Smooth muscle cell (in vitro differentiated cells): ENCODE measurements around the gene ADH6. TPM values are rescaled to one million over a fixed set of nuclear protein-coding genes. Genes with fewer than 3 reads are reported as not detected.

Source experiments
- DNase-seq: peaks from one replicate; lab custom pipeline; 2025; ENCODE audit not compliant: unreplicated experiment; lab: John Stamatoyannopoulos, UW
- H2AFZ ChIP-seq: fragments of 200-600 bp; sonication (generic); 2 replicates; pipeline ENCODE4 v1.6.0; 2016; ENCODE audit warnings: antibody characterized with exemption, low read depth, mild to moderate bottlenecking
- H3F3A ChIP-seq: fragments of 200-600 bp; sonication (generic); 2 replicates; pipeline ENCODE4 v1.6.0; 2017; ENCODE audit warnings: antibody characterized with exemption, low read depth
- H3K27ac ChIP-seq: fragments of 200-600 bp; sonication (generic); 2 replicates; pipeline ENCODE4 v1.5.1; 2016; ENCODE audit warnings: low read depth, mild to moderate bottlenecking
- H3K27me3 ChIP-seq: fragments of 200-600 bp; sonication (generic); 2 replicates; pipeline ENCODE4 v1.6.1; 2016; ENCODE audit warnings: low read depth, mild to moderate bottlenecking
- H3K36me3 ChIP-seq: fragments of 200-600 bp; sonication (generic); 2 replicates; pipeline ENCODE4 v1.5.1; 2016; ENCODE audit warnings: low read depth
- H3K4me1 ChIP-seq: fragments of 200-600 bp; sonication (generic); 2 replicates; pipeline ENCODE4 v1.5.1; 2016; ENCODE audit warnings: low read depth
- H3K4me2 ChIP-seq: fragments of 200-600 bp; sonication (generic); 2 replicates; pipeline ENCODE4 v1.6.0; 2016; ENCODE audit warnings: mild to moderate bottlenecking
- H3K4me3 ChIP-seq: fragments of 200-600 bp; sonication (generic); 2 replicates; pipeline ENCODE4 v1.5.1; 2016; ENCODE audit warnings: mild to moderate bottlenecking
- H3K79me2 ChIP-seq: fragments of 200-600 bp; sonication (generic); 2 replicates; pipeline ENCODE4 v1.6.0; 2016; ENCODE audit warnings: low read depth, mild to moderate bottlenecking
- H3K9ac ChIP-seq: fragments of 200-600 bp; sonication (generic); 2 replicates; pipeline ENCODE4 v1.6.0; 2016; ENCODE audit warnings: low read depth
- H3K9me3 ChIP-seq: fragments of 200-600 bp; sonication (generic); replicated peaks from 2 replicates; pipeline ENCODE4 v1.5.1; 2016; ENCODE audit warnings: low read depth
- H4K20me1 ChIP-seq: fragments of 200-600 bp; sonication (generic); 2 replicates; pipeline ENCODE4 v1.6.0; 2016; ENCODE audit warnings: low read depth
- WGBS: methylation state at CpG from one replicate; pipeline ENCODE4 v1.1.7; 2016; ENCODE audit warnings: low lambda C conversion rate; 5-methylcytosine and 5-hydroxymethylcytosine counted together
- polyA plus RNA-seq: library from polyadenylated mRNA; unstranded; fragments of >200 nt; fragmentation: Nextera tagmentation; extraction: Ambion mirVana; gene quantifications from 2 replicates; pipeline ENCODE4 v1.2.1, GENCODE V29; 2016
- total RNA-seq: library from RNA; depleted of rRNA; stranded (reverse); fragments of >200 nt; gene quantifications from 2 replicates; pipeline ENCODE4 v1.2.3, GENCODE V29; 2014
- TF ChIP-seq, protein P1 (sequence below): fragments of 200-600 bp; sonication (generic); IDR thresholded peaks from 2 replicates; pipeline ENCODE4 v1.5.1; 2017; ENCODE audit warnings: borderline replicate concordance, mild to moderate bottlenecking, antibody characterized with exemption; ENCODE audit not compliant: insufficient read depth, poor library complexity, severe bottlenecking

Gene ADH6
- total and polyA plus RNA-seq, 2 experiments from 2014 or later: 0.15 TPM; not detected in 1

DNA sequence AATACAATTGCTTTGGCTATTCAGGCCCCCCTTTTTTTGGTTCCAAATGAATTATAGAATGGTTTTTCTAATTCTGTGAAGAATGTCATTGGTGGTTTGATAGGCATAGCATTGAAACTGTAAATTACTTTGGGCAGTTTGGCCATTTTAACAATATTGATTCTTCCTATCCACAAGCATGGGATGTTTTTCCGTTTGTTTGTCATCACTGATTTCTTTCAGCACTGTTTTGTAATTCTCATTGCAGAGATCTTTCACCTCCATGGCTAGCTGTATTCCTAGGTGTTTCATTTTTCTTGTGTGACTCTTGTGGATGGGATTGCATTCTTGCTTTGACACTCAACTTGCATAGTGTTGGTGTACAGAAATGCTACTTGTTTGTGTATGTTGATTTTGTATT lies 33.0 kb downstream of the ADH6 start:
- Histone ChIP-seq H3K9me3 (peaks cover 4% of the 10 kb centered on the region), H3K4me1 (no peaks in the 10 kb centered on the region), H3K4me2 (no peak overlapping the region), H3K9ac (no peak overlapping the region), H3K79me2 (no peaks in the 10 kb centered on the region), H4K20me1 (no peaks in the 10 kb centered on the region), H2AFZ (no peak overlapping the region), H3K36me3 (no peaks in the 10 kb centered on the region), H3K4me3 (no peak overlapping the region), H3K27me3 (no peaks in the 10 kb centered on the region), H3K27ac (no peak overlapping the region), H3F3A (no peaks in the 10 kb centered on the region)
- TF ChIP-seq, protein P1, sequence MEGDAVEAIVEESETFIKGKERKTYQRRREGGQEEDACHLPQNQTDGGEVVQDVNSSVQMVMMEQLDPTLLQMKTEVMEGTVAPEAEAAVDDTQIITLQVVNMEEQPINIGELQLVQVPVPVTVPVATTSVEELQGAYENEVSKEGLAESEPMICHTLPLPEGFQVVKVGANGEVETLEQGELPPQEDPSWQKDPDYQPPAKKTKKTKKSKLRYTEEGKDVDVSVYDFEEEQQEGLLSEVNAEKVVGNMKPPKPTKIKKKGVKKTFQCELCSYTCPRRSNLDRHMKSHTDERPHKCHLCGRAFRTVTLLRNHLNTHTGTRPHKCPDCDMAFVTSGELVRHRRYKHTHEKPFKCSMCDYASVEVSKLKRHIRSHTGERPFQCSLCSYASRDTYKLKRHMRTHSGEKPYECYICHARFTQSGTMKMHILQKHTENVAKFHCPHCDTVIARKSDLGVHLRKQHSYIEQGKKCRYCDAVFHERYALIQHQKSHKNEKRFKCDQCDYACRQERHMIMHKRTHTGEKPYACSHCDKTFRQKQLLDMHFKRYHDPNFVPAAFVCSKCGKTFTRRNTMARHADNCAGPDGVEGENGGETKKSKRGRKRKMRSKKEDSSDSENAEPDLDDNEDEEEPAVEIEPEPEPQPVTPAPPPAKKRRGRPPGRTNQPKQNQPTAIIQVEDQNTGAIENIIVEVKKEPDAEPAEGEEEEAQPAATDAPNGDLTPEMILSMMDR: no peak
- no peak for DNase-seq
- WGBS: 81% methylated on average over 1 of the region's 1 CpG

- Histone ChIP-seq H3K27ac (no peak overlapping the region), H3K79me2 (no peaks in the 10 kb centered on the region), H4K20me1 (no peaks in the 10 kb centered on the region), H3K4me1 (no peaks in the 10 kb centered on the region), H2AFZ (no peak overlapping the region), H3K27me3 (no peaks in the 10 kb centered on the region), H3K36me3 (no peaks in the 10 kb centered on the region), H3K4me3 (no peak overlapping the region), H3F3A (no peaks in the 10 kb centered on the region), H3K9ac (no peak overlapping the region), H3K4me2 (no peak overlapping the region), H3K9me3 (peaks cover 4% of the 10 kb centered on the region)
- DNase-seq: no peak
- WGBS: 94% methylated on average over 2 of the region's 2 CpGs
- TF ChIP-seq, protein P1: no peak
Measured at GRCh38 chr4:99185581-99185980, 33.5 kb downstream of the ADH6 start.

DNA sequence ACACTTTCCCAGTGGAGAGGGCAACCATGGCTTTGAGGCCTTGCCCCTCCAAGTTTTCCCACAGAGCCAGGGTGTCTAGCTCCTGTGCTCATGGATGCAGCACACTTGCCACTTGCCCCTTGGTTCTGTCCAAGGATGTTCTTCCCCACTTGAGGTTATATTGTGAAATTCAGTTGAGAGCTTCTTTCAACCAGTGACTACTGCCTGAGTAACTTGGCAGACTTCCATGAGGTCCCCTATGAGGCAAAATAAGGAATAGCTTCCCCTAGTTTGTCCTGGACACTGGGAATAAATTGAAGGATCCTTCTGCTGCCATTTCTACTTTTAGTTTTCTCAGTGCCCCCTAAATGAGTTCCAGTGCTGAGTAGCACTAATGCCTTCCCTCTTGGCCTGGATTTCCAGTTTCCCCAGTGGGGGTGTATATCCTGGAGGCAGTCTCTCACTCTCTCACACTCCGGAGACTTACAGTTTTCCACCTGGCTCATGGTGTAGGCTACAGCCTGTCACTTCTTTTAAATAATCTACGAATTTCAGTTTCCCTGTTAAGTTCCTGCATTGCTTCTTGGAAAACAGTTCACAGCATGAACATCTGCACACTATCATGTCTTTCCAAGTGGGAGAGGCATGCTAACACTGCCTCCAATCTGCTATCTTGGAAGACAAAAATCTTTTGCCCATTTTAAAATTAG lies 38.5 kb downstream of the ADH6 start:
- no peak overlapping the region for H3K4me3 ChIP-seq
- TF ChIP-seq, protein P1: no peak
- H3K4me2 ChIP-seq: no peak overlapping the region
- peaks cover 4% of the 10 kb centered on the region for H3K9me3 ChIP-seq
- no peak overlapping the region for H3K27ac ChIP-seq
- H4K20me1 ChIP-seq: no peaks in the 10 kb centered on the region
- H3K79me2 ChIP-seq: no peaks in the 10 kb centered on the region
- no peak overlapping the region for H3K9ac ChIP-seq
- no peaks in the 10 kb centered on the region for H3K4me1 ChIP-seq
- H2AFZ ChIP-seq: no peak overlapping the region
- H3F3A ChIP-seq: no peaks in the 10 kb centered on the region
- no peaks in the 10 kb centered on the region for H3K36me3 ChIP-seq
- no peaks in the 10 kb centered on the region for H3K27me3 ChIP-seq
- no peak for DNase-seq
- WGBS: 87% methylated on average over 2 of the region's 2 CpGs

- Histone ChIP-seq H4K20me1 (no peaks in the 10 kb centered on the region), H3K4me1 (no peaks in the 10 kb centered on the region), H3K4me3 (no peak overlapping the region), H2AFZ (no peak overlapping the region), H3K4me2 (no peak overlapping the region), H3F3A (no peaks in the 10 kb centered on the region), H3K9ac (no peak overlapping the region), H3K36me3 (no peaks in the 10 kb centered on the region), H3K79me2 (no peaks in the 10 kb centered on the region), H3K27ac (no peak overlapping the region), H3K9me3 (no peaks in the 10 kb centered on the region), H3K27me3 (no peaks in the 10 kb centered on the region)
- no peak for DNase-seq
- TF ChIP-seq, protein P1: no peak
- 95% methylated on average over 1 of the region's 1 CpG for WGBS
Measured at GRCh38 chr4:99179626-99180025, 39.4 kb downstream of the ADH6 start.
